ENCODE results near the gene LRCH3.

LRCH3 gene

DNA sequence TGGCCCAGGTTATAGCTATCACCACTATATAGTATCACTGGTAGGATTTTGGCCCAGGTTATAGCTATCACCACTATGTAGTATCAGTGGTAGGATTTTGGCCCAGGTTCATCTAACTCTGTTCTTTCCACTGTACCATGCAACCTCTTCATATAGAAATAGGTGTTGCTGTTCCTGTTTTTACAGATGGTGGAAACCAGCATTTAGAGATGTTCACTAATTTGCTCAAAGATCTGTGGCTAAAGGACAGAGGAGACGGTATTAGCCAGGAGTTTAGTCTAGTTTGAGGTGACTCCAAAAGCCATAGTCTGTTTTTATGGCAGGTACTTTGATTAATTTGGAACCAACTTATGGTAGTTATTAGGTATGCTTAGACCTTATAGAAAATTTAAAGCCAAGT lies 3.1 kb downstream of the LRCH3 start:
- Histone ChIP-seq H3K27ac (ENCODE audit: low read depth, low read length) (no peak overlapping the region), H3K9me3 (ENCODE audit: control insufficient read depth, insufficient read depth, low read length) (no peaks in the 10 kb centered on the region), H4K20me1 (ENCODE audit: control insufficient read depth, insufficient read depth, low read depth, low read length) (peaks cover 13% of the 10 kb centered on the region), H3F3A (ENCODE audit: control insufficient read depth, insufficient read depth) (peaks cover 13% of the 10 kb centered on the region), H3K9me2 (replicated peaks; ENCODE audit: control insufficient read depth, low read length) (no peaks in the 10 kb centered on the region), H3K4me1 (ENCODE audit: control insufficient read depth, low read length) (peaks cover 70% of the 10 kb centered on the region), H3K27me3 (ENCODE audit: control insufficient read depth, low read length) (no peaks in the 10 kb centered on the region), H3K36me3 (ENCODE audit: control insufficient read depth, low read length) (peaks cover 4% of the 10 kb centered on the region), H3K79me2 (ENCODE audit: control insufficient read depth, low read length) (peaks cover 86% of the 10 kb centered on the region), H3K4me2 (ENCODE audit: low read length) (peak overlapping the region; percentile 61), H3K4me3 (ENCODE audit: low read length) (peak overlapping the region; percentile 54)
- TF ChIP-seq EZH2phosphoT487 (IDR thresholded peaks at IDR 0.05; ENCODE audit: borderline replicate concordance, low read length), result no peak
- TF ChIP-seq, protein P1, sequence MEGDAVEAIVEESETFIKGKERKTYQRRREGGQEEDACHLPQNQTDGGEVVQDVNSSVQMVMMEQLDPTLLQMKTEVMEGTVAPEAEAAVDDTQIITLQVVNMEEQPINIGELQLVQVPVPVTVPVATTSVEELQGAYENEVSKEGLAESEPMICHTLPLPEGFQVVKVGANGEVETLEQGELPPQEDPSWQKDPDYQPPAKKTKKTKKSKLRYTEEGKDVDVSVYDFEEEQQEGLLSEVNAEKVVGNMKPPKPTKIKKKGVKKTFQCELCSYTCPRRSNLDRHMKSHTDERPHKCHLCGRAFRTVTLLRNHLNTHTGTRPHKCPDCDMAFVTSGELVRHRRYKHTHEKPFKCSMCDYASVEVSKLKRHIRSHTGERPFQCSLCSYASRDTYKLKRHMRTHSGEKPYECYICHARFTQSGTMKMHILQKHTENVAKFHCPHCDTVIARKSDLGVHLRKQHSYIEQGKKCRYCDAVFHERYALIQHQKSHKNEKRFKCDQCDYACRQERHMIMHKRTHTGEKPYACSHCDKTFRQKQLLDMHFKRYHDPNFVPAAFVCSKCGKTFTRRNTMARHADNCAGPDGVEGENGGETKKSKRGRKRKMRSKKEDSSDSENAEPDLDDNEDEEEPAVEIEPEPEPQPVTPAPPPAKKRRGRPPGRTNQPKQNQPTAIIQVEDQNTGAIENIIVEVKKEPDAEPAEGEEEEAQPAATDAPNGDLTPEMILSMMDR (IDR thresholded peaks at IDR 0.05; ENCODE audit: low read depth, low read length, poor library complexity, severe bottlenecking), result no peak

DNA sequence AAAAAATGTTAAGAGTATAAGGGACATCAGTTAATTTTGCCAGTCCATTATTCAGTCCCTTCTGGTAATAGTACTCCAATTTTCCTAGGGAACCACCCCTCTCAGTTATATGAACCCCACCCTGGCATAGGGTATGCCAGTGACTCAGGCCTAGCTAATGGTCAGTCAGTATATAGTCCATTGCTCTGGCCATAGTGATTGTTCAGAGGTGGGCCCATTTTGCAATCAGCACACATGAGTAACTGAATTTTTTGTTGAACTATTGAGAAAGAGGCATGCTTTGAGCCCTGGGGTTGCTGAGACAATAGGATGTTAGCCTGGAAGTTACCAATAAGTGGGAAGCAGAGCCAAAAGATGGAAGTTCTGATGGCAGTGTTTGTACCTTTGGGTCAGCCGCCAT lies 4.1 kb downstream of the LRCH3 start:
- Histone ChIP-seq H3F3A (ENCODE audit: control insufficient read depth, insufficient read depth) (peaks cover 6% of the 10 kb centered on the region), H4K20me1 (ENCODE audit: control insufficient read depth, insufficient read depth, low read depth, low read length) (peaks cover 13% of the 10 kb centered on the region), H3K79me2 (ENCODE audit: control insufficient read depth, low read length) (peaks cover 96% of the 10 kb centered on the region), H3K27ac (ENCODE audit: low read depth, low read length) (no peak overlapping the region), H3K4me2 (ENCODE audit: low read length) (no peak overlapping the region), H3K9me3 (ENCODE audit: control insufficient read depth, insufficient read depth, low read length) (no peaks in the 10 kb centered on the region), H3K27me3 (ENCODE audit: control insufficient read depth, low read length) (no peaks in the 10 kb centered on the region), H3K4me1 (ENCODE audit: control insufficient read depth, low read length) (peaks cover 66% of the 10 kb centered on the region), H3K9me2 (replicated peaks; ENCODE audit: control insufficient read depth, low read length) (no peaks in the 10 kb centered on the region), H3K4me3 (ENCODE audit: low read length) (no peak overlapping the region), H3K36me3 (ENCODE audit: control insufficient read depth, low read length) (peaks cover 4% of the 10 kb centered on the region)
- no peak for TF ChIP-seq EZH2phosphoT487 (IDR thresholded peaks at IDR 0.05; ENCODE audit: borderline replicate concordance, low read length)
- TF ChIP-seq, protein P1 (IDR thresholded peaks at IDR 0.05; ENCODE audit: low read depth, low read length, poor library complexity, severe bottlenecking), result no peak

DNA sequence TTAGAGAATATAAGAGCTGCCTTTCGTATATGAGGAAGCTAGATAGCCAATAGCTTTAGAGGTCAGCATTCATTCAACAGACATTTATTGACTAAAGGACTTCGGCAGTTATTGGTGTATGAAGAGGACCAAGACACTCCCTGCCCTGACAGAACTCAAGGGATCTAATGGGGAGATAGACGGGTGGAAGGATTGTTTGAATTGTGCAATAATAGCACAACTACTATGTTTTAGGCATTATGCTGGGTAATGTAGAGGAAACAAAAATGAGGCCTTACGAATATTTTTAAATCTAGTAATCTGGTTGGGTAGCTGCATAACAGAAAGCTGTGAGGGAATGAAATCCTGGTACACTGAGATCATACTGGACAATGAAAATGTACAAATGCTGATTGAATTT lies 5.0 kb downstream of the LRCH3 start:
- Histone ChIP-seq H3K79me2 (ENCODE audit: control insufficient read depth, low read length) (peaks cover 99% of the 10 kb centered on the region), H3K27me3 (ENCODE audit: control insufficient read depth, low read length) (no peaks in the 10 kb centered on the region), H3K27ac (ENCODE audit: low read depth, low read length) (no peak overlapping the region), H3K4me1 (ENCODE audit: control insufficient read depth, low read length) (peaks cover 70% of the 10 kb centered on the region), H3F3A (ENCODE audit: control insufficient read depth, insufficient read depth) (peaks cover 8% of the 10 kb centered on the region; the same call in 1 of the 2 replicates), H3K36me3 (ENCODE audit: control insufficient read depth, low read length) (peaks cover 4% of the 10 kb centered on the region), H3K4me2 (ENCODE audit: low read length) (no peak overlapping the region), H3K4me3 (ENCODE audit: low read length) (no peak overlapping the region), H3K9me3 (ENCODE audit: control insufficient read depth, insufficient read depth, low read length) (no peaks in the 10 kb centered on the region), H4K20me1 (ENCODE audit: control insufficient read depth, insufficient read depth, low read depth, low read length) (peaks cover 13% of the 10 kb centered on the region), H3K9me2 (replicated peaks; ENCODE audit: control insufficient read depth, low read length) (no peaks in the 10 kb centered on the region)
- TF ChIP-seq EZH2phosphoT487 (IDR thresholded peaks at IDR 0.05; ENCODE audit: borderline replicate concordance, low read length), result no peak
- TF ChIP-seq, protein P1 (IDR thresholded peaks at IDR 0.05; ENCODE audit: low read depth, low read length, poor library complexity, severe bottlenecking), result no peak
